ENCODE results near the gene VPS13D.
"Not testable (repeated sequence)": the region's sequence is repeated elsewhere in the genome, so short reads cannot be mapped to it uniquely, and the experiment has no call there.

The VPS13D gene

DNA sequence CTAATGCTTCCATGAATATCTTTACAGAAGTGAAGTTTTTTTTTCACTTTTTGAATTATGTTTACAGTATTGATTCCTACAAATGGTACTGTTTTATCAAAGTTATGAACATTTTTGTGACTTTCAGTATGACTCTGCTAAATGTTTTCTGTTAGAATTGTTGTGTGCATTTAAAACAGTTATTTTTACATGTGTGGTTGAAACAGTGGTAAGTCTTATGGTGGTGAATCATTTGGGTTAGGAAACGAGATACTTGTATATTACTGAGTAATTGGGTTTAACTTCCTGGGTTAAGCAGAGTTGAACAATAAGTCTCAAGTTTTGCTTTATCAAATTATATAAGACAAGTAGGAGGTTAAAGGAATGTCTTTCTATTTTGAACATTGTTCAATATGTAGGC, 66.8 kb downstream of the VPS13D start:
- no peak for DNase-seq

DNA sequence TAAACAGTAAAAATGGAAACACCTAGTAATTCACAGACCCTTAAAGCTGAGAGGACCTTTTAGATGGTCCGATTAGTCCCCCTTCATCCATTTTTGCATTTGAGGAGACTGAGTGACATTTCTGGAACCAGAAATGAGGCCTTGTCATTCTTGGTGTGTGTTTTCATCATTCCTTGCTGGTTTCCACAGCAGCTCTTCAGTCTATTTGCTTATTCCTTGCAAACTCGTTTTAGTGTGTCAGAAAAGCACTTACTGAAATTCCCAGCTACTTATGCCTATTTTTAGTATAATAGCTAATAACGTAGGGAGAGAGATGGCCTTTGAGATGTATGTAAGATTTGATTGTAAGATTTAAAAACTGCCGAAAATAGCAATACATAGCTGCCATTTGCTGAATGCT, 70.9 kb downstream of the VPS13D start:
- no peak for DNase-seq

DNA sequence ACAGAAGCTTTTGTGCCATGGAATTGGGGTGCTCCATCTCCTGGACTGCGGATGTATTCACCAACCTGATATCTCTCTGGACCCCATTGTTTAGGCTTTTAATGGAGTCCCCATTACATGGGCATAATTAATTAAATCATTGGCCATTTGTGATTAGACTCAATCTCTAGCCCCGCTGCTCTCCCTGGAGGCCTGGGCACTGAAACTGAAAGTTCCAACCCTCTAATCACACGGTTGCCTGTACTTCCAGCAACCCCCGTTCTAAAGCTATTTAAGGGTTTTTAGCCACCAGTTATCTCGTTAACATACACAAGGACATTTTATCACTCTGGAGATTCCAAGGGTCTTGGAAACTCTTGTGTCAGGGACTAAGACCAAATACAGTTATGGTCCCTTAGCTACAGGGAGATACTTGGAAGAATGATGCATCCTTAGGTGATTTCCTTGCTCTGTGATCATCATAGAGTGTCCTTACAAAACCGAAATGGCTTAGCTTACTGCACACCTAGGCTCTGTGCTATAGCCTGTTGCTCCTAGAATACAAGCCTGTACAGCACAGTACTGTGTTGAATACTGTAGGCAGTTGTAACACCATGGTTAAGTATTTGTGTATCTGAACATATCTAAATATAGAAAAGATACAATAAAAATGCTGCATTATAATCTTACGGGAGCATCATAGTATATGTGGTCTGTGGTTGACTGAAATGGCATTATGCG, 71.8 kb downstream of the VPS13D start:
- no peak for DNase-seq

DNA sequence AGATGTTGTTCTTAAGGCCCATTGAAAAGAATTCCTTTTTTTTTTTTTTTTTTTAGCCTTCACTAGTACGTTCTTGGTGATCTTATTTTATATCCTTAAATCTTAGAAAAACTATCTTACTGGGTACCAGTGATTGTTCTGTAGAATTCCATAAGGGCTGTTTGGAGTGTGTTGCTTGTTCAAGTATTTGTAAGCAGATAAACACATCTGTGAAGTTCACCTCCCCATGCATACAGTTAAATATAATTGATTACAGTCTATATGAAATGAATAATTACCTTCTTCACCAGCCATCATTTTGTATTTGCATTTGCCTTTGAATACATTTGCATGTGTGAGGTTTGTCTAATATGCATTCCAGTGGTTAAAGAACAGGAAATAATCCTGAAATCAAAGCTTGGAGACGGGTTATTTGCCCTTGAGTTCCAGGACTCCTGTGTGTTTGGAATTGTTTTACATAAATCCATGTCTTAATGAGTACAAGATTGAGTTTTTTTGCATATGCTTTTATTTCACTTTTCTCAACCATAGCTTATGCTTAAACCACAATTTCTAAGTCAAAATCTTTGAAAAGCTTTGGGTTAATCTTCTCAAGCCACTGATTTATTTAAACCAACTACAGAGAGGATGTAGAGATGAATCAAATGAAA, 73.1 kb downstream of the VPS13D start:
- no peak for DNase-seq

DNA sequence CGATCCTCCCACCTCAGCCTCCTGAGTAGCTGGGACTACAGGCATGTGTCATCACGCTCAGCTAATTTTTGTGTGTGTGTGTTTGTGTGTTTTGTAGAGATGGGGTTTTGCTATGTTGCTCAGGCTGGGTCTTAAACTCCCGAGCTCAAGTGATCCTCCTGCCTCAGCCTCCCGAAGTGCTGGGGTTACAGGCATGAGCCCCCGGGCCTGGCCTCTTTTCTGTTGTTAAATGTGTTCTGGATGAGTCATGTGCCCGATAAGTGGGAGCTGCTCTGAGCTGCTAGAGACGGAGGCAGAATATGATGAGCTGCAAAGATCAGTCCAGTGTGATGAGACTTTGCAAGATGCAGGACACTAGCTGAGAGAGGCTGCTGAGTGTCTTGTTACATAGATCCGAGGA, 75.5 kb downstream of the VPS13D start:
- DNase-seq, result no peak

DNA sequence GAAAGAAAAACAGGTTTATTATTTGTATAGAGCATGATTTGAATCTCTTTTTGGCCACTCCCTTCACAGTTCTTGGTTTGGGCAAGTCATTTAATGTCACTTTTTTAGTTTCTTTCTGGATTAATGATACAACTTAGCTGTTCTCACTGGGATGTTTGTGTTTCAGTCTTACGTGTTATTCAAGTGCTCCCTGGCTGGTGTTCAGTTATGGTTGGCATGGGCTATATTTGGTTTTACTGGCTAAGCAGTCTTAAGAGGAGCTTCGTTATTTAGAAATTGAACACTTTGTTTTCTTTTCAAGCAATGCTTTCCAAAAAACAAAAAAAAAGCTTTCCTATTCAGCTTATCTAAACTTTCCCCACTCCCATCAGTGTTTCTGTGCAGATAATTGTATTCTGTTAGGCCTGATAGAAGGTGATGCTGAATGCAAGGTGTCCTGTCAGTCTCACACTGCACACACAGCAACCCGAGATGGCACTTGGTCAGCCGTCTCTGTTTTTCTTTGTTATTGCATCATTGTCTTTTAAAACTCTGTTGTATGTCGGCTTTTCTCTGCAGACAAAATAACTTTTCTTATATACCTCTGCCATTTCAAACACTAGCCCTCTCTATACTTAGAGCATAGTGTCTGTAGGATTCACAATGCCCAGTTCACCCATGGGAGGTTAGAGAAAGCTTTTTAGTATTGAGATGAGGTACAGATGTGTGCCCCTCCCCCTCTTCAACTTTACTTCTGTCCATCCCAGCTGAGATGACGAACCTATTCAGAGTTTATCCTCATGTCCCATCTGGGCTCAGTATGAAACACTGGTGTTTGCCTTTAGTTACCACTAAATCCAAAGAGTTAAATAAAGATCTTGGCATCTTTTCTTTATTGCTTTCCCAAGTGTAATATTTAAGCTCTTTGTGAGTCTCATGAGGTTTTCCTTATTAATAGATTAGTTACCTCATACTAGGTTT, 80.2 kb downstream of the VPS13D start:
- no peak for DNase-seq

DNA sequence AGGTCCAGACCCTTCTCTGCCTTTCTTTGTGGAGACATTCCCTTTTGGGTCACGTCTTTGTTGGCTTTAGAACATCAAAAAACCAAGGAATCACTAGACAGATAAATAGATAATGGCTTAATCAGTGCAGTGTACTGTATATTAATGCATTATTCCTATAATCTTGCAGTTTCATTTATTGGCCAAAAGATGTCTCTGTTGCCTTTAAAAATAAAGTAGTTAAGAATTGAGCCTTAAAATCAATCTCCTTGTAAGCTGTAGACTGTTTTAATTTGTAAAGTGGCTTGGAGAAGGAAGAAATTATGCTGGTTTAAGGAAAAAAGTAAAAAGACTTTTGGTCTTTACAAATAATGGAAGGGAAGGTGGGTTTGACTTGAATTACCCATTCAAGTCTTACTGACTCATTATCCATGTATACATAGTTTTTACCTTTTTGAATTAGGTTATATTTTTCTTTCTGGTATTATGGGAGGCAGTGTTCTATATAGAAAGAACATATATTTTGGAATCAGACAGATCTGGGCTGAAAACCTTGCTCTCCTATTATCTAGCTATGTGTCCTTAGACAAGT, 84.6 kb downstream of the VPS13D start:
- DNase-seq, result no peak

DNA sequence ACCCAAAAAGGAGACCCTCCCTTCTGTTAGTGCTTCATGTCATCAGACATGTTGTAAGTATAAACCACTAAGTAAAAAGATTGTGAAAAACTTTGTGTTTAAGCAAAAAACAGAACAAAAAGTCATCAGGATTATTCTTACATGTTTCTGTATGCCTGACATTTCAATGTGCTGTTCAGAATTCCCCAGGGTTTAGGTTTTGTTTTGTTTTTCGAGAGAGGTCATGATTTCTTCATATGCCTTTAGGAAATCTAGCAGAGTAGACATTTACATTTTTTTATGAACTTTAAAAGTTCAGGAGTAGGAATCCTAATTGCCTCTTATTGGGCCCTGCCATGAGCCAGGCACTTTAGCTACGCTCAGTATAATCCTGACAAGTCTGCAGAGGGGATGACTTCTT, 85.3 kb downstream of the VPS13D start:
- DNase-seq, result no peak

DNA sequence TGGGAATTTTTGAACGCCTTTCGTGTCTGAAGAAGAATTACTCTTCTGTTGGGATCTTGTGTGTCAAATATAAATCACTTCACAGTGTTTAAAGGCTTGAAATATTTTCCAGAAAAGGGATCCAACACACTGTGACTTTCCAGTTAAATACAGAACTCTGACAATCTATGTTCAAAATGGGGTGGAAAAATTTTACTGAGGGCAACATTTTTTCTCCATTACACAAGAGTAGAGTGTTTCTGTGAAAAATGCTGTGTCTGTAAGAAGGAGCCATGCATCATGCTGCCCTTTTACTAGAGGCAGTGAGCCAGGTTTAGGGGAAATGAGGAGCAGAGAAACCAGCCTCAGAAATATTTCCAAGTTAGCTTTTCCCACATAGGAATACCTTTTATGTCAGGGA, 86.5 kb downstream of the VPS13D start:
- DNase-seq, result no peak

DNA sequence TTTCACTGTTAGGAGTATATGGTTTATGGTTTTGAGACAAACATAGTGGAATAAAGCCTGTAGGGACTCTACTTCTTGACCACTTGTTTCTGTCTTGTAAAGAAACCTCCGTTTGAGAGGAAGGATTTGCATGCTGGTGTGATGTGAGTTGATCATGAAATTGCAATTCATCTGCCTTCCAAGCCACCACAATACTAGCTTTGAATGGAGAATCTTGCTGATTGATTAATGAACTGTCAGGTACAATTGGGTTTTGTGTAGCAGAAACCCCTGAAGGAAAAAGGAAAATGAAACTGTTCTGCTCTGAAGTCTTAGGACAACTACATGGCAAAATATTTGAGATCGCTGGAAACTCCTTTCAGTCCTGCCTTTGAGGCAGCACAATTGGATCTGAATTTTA, 90.7 kb downstream of the VPS13D start:
- no peak for DNase-seq

DNA sequence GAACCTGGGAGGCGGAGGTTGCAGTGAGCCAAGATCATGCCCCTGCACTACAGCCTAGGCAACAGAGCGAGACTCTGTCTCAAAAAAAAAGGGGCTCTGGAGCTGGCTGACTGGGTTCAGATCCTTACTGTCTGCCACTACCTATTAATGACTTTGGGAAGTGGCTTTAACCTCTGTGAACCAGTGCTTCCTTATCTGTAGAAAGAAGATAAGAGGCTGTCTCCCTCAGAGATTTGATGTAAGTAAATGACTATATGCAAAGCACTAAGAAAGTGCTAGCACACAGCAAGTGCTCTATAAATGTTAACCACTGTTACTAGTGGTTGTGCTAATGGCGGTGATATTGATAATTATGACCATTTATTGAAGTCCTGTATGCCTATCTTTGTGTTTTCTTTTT, 94.6 kb downstream of the VPS13D start:
- no peak for DNase-seq

DNA sequence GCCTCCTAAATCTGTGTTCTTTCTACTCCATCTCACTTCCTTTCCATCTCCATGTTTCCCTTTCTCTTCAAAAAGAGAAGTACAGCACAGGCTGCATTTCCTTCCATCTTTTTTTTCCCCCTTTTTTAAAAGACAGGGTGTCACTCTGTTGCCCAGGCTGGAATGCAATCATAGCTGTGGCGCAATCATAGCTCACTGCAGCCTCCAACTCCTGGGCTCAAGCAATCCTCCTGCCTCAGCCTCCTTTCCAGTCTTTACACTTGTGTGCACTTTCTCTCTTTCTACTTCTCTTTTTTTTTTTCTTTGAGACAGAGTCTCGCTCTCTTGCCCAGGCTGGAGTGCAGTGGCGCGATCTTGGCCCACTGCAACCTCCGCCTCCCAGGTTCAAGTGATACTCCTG, 95.1 kb downstream of the VPS13D start:
- not testable (repeated sequence) for DNase-seq

DNA sequence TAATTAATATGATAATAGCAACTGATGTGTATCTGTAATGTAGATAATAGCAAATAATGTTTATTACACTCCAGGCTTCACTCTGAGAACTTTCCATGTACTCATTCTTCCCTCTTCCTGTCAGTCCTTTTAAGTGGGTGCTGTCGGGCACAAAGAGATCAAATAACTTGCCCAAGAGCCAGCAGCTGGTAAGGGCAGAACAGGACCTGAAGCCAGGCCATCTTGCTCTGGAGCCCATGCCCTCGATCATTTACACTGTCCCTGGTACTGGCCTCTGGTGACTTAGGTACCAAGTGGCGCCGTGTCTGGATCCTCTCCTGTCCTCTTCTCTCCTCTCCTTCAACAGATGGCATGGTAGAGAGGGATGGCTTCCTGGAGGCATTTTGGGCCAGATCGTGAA, 97.2 kb downstream of the VPS13D start:
- DNase-seq, result no peak

DNA sequence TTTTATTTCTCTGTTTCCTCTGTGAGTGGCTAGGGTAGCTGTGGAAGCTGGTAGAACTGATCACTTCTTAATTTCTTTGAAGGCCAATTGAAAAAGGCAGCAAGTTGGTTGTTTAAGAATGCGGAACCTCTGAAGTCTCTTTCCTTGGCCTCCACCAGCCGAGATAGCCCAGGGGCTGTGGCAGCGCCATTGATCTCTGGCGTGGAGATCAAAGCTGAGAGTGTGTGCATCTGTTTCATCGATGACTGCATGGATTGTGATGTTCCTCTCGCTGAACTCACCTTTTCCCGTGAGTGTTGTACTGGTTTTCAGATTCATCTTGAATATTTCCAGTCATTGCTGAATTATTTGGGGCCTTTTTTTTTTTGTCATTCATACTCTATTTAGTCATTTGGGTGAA, 97.7 kb downstream of the VPS13D start:
- no peak for DNase-seq

DNA sequence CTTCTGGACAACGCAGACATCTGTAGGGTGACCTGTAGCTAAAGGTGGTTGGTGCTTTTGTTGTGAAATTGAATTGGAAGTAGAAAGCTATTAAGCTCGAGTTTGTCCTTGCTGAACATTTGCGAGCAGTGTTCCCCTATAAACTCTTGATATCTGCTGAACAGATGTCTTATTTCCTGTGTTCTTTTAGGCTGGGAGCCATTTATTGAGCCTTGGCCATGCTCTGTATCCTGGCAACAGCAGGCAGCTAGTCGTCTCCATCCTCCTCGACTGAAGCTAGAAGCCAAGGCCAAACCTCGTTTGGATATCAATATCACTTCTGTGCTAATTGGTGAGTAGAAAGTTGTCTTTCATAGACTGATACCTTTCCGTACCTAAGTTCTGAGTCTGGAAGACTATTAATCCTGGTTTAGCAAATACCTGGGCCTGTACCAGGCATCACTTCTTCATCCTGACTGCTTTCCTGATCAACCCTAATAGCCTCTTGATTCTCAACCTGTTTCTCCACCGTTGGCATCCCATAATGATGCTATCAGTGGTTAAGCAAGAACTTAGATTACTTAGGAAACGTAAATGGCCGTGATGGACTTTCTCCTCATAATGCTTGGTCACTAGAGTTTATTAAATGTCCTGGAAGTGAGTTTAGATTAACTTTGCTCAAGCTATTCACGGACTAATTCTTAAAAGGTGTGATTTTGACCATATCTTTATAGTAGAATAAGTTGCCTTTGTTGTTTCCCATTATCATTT, 103.4 kb downstream of the VPS13D start:
- DNase-seq, result no peak

DNA sequence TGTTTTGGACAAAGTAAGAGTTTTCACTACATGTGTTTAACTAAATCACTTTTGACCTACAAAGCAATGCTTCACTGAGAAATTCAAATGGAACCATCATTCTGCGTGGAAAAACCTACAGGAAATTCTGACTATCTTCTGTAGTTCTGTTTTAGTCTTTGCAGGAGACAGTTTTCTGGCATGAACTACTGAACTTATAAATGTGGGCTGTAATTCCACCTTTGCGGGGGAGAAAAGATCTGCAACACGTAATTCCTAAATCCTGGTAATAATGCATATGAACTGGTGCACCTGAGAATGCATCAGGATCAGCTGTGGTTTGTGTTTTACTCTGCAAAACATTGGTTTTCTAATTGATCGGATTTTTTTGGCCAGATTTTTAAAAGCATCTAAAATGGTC, 106.0 kb downstream of the VPS13D start:
- no peak for DNase-seq

DNA sequence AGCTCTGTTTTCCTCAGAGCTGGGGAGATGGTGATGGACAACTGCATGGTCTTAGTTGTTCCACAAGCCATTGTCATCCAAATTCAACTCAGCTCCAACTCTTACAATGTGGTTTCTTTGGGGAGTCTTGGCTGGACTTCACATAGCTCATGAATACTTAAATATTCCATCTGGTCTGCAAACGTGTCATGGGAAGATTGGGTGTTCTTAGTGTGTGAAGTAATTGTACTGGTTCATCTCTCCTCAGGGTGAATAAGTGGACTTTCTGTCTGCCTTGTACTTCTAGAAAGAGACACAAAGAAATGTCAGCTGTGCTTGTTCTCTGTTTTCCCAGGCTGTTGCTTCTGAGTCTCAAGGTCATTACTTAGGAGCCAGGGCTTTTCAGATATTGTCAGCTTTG, 106.6 kb downstream of the VPS13D start:
- no peak for DNase-seq

DNA sequence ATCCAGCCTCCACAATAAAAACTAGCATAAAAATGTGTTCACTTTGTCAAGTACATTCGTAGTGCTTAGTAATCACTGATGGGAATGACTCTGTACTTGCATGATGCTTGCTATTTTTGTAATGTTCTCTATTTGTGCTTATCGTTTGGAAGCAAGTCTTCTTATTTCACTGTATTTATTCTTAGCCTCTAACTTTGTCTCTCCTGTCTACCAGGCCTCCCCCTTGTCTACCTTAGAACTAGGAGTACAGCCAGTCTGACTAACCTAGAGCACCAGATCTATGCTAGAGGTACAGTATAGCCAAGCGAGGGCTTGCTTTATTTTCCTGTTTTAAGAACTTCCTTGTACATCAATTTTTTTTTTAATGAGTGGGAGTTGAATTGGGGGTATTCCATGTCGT, 108.2 kb downstream of the VPS13D start:
- no peak for DNase-seq

DNA sequence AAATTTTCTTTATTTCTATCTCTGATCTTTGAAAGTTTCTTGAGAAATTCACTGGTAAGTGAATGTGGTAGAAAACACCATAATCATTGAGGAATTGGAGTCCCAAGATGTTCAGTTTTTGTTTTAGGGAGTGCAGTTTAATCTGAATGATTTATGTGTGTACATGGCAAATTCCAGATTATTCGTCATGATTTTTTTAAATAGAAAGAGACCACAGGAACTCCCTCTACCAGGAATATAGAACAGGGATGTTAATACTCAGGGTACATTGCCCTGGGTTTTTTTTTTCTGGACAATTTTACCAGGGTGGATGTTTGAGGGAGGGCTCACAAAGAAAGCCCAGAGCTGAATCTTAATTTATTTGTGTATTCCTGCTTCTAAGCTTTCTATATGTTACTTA, 109.0 kb downstream of the VPS13D start:
- no peak for DNase-seq

DNA sequence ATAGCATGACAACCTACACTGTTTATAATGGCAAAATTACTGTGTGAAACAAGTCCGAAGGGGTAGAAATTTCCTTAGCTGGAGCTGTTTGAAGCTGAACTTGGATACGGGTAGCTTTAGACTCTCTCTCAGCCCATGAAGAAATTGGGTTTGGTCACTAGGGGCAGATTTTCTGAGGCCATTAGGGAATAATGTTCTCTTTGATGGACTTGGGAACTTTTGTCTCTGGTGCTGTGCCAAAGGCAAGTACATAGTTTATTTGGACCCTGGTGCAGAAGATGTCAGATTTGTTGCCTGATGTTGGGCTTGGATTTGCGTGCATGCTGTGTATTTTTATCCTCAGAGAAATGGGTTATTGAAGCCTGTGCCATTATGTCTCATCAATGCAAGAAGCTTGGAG, 109.6 kb downstream of the VPS13D start:
- no peak for DNase-seq

DNA sequence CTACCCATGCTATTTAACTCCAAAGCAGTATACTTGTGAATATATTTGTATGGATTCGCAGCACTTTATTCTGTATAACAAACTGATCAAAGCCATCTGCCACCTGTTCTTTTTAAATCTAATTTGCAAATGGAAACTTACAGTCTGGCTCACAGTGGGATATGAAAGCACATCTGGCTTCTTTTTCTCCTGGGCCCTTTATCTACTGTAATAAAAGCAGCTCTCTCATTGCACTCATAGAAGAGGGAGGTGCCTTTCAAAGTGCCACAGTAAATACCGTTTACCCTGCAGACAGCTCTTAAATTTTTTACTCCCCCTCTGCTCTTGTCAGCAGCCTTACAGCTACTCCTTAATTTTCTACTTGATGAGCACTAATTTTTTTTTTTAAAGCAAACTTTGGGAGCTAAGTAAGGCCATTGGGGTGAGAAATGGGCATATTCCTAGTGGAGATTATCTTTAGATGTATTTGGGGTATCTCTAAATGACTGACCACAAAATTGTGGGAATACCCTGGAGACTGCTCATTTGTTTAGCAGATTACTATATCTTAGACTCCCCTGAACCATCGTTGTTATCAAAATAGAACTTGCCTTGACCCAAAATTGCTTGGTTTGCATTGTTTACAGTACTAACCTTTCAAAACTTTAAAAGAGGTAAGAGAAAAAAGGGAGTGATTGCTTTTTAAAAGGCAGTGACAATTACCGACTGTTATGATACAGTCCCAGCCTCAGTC, 110.1 kb downstream of the VPS13D start:
- DNase-seq, result no peak

DNA sequence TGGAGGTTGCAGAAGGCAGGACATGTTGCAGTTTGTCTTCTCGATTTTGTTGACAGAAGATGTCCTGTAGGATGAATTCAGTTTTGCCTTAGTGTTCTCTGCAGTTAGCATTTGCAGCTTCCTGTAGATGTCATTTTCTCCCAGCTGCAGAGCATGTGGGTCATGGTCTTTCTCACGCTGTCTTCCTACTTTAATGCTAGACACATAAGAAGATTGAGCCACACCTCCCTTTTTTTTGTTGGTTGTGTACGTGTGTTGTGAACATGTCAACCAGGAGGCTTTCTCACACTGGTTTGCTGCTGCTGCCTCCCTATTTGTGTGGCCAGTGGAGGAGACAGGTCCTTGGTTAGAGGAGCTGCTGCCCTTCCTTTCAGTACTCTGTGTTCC, 110.7 kb downstream of the VPS13D start:
- DNase-seq, result no peak

Data from activated CD4-positive, alpha-beta T cell treated with anti-CD3 and anti-CD28 coated beads, Interleukin-2, amount 50 U/mL, for 48 hours (primary cell).